ENCODE results near the gene ZNF331.

Gene ZNF331

DNA sequence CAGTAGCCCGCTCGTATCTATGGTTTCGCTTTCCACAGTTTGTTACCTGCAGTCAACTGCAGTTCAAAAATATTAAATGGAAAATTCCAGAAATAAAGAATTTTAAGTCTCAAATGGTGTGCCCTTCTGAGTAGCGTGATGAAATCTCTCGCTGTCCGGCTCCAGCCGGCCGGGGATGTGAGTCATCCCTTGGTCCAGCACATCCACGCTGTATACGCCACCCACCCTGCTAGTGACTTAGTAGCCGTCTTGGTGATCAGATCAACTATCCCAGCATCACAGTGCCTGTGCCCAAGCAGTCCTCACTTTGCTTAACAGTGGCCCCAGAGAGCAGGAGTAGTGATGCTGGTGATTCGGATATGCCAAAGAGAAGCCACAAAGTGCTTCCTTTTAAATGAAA is 40.0 kb downstream of the ZNF331 start:
- no peak for DNase-seq

DNA sequence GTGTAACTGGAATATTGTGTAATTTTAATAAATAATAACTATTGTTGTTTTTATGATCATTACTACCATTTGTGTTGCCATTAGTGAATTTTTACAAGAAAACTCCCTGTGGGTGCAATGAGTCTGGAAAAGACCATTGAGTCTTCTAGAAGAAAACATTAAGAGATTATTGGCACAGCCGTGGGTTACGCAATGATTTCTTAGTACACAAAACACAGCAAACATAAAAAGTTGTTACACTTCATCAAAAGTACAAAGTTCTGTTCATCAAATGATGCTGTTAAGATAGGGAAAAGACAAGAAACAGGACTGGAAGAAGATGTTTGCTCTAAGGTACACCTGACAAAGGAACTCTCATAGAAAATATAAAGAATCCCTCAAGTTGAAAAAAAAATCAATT is 41.6 kb downstream of the ZNF331 start:
- DNase-seq: no peak

DNA sequence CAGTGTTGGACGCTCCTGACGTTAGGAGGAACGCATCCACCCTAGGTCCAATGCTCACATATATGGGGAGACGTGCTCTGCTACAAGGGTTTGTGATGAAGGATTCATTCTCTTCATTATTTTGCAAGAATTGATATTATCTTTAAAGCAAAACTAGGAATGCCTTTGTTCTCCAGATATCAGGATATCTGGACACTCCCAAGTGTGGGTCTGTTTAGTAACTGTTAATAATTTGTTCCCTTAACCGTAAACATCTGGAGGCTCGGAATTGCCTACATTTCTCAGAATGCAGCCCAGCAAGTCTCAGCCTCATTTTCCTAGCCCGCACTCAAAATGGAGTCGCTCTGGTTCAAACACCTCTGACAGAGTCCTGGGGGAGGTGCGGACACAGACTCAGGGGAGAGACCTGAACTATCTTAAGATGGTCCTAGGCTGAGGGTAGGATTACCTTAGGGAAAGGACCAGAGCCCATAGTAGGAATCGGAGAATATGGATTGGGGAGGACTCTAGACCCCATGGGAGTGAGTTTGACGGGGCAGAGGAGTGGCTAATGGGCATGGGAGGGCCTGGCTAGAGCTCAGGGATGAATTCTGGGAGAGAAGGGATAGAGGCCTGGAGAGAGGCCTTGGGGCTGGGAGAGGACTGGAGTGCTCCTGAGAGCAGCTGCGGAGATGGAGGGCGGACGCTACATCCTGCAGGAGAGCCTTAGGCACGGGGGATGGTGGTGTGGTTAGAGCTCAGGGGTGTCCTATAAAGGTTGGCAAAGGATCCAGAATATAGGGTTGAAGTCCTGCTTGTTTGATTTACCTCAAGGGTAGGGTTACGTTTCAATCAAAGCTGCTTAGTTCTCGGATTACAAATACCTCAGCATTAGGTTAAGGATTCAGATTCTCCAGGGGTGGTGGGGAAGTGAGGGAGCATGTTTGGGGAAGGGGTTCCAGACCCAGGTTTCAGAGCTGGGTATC is 43.2 kb downstream of the ZNF331 start:
- DNase-seq: no peak

DNA sequence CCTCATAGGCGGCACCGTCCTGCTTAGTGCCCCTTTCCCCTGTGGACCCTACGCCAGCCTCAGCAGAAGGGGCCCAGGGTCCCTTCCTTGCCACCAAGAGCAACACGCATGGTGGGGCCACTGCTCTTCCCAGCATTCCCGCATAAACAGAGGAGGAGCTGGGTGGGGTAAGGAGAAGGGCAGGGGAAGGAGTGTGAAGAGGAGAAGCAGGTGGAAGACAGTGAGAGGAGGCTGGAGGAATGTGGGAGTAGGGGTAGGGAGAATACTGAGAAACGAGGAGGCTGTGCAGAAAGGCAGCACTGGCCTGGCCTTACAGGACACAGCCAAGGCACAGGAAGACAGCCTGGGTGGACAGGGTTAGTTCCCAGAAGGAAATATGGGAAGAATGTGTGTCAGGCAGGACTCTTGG is 43.9 kb downstream of the ZNF331 start:
- no peak for DNase-seq

DNA sequence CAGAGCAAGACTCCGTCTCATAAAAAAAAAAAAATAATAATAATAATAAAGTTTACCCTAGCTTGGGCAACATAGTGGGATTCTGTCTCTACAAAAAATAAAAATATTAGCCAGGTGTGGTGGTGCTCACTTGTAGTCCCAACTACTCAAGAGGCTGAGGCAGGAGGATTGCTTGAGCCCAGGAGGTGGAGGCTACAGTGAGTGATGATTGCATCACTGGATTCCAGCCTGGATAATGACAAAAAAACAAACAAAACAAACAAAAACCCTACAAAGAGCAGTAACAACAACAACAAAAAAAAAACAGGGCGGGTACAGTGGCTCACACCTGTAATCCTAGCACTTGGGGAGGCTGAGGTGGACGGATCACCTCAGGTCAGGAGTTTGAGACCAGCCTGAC is 45.2 kb downstream of the ZNF331 start:
- DNase-seq: no peak

DNA sequence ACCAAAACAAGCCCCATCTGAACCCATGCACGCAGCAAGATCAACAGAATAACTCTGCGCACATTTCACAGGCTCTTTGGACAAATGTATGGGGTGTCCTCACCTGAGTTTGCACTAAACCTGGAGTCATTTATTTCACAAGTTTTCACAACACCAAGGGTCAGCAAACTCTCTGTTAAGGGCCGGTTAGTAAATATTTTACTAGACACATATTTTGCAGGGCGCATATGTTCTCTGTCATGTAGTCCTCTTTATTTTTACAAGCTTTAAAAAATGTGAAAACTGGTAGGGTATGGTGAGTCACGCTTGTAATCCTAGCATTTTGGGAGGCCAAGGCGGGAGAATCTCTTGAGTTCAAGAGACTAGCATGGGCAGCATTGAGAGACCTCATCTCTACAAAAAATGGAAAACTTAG is 48.3 kb downstream of the ZNF331 start:
- DNase-seq: no peak

DNA sequence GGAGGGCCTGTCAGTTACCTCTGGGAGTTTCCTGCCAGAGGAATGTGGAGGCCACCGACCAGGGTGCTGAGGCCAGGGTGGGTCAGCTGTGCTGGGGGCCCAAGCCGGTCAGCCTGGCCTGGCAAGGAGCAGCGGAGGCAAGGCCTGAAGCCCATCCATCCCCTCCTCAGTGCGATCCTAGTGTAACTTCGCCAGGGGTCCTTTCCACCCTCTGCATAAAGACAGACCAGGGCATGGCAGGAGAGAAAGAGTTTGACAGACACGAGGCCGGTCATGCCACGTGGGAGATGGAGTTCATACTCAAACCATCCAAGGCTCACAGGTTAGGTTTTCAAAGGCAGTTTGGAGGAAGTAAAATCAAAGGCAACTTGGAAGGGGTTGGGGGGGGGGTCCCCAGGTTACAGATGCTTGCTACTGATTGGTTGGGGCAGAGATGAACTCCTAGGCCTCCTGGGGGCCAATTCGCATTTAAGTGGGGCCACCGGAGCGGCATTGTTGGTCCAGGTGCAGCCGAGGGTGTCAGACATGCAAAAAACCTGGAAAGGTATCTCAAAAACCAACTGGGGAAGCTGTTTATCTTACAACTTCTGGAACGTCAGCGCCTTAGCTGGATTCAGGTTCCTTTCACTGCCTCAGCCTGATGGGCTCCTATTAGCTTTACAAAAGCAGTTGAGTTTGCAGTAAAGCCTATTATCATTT is 57.0 kb downstream of the ZNF331 start:
- DNase-seq: no peak

DNA sequence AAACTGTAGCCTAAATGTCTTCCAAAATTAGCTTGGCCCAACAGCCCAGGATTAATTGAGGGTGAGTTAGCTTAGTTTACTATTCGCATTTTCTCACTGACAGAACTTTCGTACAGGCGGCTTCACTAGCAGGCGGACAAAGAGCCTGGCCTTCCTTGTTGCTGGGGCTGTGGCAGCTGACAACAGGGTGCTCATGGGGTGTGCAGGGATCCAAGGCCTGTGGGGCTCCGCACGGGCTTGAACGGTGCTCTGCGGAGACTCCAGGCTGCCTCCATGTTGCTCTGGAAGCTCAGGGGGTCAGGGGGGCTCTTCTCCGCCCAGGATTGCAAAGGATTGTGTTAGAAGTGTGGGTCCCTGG is 57.5 kb downstream of the ZNF331 start:
- no peak for DNase-seq

DNA sequence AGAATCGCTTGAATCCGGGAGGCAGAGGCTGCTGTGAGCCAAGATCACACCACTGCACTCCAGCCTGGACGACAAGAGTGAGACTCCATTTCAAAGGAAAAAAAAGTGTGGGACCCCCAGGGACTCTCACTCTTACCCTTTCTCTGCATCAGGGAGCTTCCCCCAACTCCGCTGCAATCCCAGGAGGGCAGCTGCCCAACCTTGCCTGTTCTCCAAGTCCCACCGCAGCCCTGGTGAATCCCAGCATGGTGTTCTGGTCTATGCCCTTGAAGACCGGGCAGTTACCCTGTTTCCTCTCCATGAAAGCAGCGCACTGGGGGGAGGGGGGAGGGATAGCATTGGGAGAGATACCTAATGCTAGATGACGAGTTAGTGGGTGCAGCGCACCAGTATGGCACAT is 58.1 kb downstream of the ZNF331 start:
- no peak for DNase-seq

DNA sequence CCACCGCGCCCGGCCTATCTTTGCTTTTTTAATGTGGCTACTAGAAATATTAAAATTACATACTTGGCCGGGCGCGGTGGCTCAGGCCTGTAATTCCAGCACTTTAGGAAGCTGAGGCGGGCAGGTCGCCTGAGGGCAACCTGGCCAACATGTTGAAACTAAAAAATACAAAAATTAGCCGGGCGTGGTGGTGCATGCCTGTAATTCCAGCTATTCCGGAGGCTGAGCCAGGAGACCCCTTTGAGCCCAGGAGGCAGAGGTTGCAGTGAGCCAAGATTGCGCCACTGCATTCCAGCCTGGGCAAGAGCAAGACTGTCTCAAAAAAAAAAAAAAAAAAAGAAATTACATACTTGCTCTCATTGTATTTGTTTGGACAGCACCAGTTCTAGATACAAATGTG is 59.1 kb downstream of the ZNF331 start:
- no peak for DNase-seq

DNA sequence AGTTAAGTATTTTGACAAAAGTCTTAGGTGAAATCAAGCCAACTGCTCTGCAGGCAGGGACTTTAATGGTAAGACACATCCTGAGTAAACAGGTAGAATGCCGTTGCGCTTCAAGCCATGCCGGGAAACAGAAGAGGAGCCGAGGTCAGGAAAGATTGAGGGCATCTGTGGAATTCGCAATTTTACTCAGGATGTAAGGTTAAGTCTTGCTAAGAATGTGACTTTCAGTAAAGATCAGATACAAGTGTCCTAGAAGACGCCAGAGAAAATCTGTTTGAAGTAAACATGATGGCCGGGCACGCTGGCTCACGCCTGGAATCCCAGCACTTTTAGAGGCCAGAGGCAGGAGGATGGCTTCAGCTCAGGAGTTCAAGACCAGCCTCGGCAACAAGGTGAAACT is 60.4 kb downstream of the ZNF331 start:
- no peak for DNase-seq

DNA sequence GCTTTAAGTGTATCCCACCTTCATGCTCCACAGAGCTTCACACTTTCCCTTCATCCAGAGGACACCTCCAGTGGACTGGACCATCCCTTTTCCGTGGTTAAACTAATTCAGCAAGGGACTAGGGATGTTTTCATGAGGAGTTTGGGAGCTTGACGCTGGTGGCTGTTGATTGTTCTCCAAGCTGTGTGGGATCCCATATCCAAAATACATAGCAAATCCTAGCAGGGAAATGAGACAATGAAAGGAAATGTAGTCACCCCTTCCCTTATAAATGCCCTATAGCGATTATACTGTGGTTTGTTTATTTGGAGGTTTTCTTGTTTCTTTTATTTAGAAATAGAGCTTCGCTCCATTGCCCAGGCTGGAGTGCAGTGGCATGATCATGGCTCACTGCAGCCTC is 62.3 kb downstream of the ZNF331 start:
- no peak for DNase-seq

DNA sequence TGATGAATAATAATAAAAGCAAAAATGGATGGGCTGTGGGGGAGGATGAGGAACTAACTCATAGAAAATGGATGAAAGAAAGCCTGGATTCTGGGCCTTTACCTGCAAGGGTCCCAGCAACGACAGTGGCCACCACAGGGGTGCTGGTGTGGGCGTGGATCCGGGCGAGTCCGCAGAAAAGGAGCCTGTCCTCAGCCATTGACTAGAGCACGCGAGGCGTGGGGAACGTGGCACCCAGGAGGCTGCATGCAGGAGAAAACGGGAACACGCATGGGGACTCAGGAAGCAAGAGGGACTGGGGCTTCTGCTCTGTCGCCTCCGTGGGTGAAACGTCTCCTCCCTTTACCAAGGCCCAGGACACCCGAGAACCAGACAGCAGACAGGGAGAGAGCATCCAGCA is 68.1 kb downstream of the ZNF331 start:
- DNase-seq: no peak

DNA sequence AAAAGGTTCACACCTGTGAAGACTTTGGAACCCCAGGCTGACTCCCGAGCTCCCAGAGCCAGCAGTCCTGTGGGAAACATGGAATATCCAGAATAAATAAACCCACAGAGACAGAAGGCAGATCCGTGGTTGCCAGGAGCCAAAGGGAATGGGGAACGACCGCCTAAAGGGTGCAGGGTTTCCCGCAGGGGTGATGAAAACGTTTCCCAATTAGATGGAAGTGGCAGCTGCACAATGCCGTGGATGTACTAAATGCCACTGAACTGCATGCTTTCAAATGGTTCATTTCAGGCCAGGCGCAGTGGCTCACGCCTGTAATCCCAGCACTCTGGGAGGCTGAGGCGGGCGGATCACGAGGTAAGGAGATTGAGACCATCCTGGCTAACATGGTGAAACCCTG is 70.4 kb downstream of the ZNF331 start:
- DNase-seq: no peak

DNA sequence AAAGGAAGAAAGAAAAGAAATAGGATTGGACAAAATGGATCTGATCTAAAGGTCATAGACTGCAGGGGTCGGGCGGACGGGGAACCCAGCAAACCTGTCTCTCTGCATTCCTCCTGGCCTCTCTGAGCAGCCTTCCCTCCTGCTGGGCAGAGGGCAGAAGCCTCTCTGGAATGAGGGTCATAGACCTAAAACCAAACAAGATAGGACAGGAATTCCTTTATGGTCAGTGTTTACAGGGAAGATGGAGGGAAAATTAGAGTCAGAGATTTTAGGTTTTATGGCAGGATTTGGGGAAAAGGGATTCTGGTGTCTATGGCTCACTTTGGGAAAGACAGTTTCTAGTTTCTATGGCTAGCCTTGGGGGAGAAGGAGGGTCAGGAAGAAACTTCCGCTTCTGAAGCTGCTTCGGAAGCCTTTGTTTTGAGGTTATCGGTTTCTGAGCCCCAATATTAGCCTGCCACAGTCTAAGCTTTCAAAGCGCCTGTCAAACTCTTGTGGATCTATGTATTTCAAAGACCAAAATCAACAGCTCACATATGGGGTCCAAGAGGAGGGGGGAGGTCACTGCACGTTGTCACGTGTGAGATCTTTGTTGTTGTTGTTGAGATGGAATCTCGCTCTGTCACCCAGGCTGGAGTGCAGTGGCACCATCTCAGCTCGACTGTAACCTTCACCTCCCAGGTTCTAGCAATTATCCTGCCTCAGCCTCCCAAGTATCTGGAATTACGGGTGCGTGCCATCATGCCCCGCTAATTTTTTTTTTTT is 75.0 kb downstream of the ZNF331 start:
- no peak for DNase-seq

DNA sequence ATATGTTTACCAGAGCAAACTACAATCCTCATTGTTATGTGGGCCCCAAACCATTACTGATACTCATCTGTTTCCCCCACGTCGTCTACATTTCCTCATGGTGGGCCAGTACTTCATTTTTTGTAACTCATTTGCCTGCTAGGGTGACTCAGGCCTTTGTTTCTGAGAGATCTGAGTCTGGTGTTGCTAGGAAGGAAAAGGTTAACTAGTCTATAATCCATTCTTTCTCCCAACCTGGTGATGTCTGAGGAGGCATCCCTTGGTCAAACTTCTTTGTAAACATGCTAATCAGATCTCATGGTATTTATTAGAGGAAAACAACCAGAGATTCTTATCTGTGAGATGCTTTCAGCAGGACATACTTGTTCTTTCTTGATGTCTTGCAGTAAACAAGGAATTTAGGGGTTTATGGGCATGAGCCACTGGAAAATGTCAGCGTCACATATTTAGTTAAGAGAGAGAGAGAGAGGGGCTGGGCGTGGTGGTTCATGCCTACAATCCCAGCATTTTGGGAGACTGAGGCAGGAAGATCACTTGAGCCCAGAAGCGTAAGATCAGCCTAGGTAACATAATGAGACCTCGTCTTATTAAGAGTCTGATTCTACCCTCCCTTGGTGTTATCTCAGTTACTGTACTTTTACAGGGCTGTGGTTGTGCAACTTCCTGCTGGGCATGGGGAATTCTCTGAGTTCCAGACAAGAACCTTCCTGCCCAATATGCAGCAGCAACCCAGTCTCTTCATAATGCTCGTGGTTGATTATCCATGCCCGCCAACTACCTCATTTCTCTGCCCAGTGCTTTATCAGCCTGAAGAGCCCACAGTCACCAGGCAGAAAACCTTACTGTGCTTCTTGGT is 84.2 kb downstream of the ZNF331 start:
- no peak for DNase-seq

DNA sequence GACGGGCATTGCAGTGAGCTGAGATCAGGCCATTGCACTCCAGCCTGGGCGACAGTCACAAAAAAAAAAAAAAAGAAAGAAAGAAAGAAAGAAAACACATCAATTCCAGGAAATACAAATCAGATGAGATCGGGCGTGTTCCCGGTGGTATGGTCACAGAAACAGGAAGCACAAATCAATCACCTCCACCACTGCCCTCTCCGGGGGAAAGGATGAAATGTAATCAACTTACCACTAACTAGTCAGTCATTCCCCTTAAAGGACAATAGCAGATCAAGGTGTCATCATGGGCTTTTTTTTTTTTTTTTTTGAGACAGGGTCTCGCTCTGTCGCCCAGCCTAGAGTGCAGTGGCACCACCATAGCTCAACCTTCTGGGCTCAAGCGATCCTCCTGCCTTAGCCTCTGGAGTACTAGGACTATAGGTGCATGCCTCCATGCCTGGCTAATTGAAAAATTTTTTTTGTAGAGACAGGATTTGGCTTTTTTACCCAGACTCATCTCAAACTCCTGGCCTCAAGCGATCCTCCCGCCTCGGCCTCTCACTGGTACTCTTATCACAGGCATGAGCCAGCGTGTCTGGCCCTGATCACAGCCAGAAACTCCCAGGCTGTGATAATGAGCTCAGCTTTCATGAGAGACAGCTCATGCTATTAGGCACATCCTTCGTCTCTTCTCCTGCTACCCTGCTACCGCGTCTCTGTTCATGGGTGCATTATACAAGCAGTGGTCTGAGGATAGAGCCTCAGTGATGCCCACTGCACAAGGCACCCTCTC is 87.0 kb downstream of the ZNF331 start:
- no peak for DNase-seq

DNA sequence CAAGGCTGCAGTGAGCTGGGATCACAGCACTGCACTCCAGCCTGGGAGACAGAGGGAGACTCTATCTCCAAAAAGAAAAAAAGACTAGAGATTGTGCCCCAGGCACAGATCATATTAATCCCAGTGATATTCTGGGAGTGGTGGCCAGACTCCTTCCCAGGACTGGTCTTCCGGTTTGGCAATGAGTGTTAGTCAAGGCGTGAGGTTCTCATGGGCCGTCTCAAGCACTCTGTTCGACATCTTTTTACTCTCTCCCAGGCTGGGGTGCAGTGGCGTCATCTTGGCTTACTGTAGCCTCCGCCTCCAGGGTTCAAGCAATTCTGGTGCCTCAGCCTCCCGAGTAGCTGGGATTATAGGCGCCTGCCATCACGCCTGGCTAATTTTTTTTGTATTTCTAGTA is 88.5 kb downstream of the ZNF331 start:
- DNase-seq: no peak

DNA sequence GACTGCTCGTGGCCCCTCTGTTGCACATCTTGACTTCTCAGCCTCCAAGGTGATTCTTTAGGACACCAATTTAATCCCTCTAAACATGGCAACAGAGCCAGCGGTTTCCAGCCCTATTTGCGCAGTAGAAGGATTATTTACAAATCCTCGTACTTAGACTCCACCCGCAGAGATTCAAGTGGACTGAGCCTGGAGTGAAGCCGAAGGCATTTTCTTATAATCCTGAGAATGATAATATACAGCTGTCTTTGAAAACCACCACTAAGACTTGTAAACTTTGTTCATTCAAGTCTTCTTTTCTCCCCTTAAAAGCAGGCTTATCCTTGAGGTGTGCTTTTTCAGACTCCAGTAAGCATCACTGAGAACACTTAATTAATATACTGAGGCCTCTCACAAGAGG is 89.0 kb downstream of the ZNF331 start:
- DNase-seq: no peak
